HG03521 (cell line): ENCODE data around the gene FNDC8.
"Not testable (repeated sequence)": the region's sequence is repeated elsewhere in the genome, so short reads cannot be mapped to it uniquely, and the experiment has no call there.

Experiments used
- ATAC-seq: cut with Tn5 transposase; IDR thresholded peaks from one replicate; pipeline ENCODE4 v1.9.1; 2021; ENCODE audit warnings: mild to moderate bottlenecking, moderate library complexity; ENCODE audit not compliant: unreplicated experiment

Gene FNDC8

DNA sequence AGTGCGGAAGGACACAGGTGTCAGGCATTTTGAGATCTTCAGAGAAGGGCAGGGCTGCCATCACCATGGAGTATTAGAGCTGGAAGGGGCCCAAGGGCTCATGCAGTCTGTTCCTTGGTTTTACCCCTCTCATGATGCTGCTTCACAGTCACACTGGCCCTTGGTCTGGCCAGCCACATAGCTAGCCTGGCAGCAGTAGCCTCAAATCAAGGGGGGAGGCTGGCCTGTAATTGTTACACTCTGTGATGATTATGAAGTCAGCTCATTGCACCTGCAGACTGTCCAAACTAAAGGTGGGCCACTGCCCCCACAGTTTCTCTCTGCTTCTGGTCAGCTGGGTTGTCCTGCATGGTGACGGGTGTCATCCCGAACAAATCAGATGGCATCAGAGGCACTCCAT is at the start of gene FNDC8:
Gene FNDC8 (plus strand): TSS at position 301 of the 400 bp plus-strand sequence. CDS start 79 bp downstream, at position 380.
- ATAC-seq: no peak

DNA sequence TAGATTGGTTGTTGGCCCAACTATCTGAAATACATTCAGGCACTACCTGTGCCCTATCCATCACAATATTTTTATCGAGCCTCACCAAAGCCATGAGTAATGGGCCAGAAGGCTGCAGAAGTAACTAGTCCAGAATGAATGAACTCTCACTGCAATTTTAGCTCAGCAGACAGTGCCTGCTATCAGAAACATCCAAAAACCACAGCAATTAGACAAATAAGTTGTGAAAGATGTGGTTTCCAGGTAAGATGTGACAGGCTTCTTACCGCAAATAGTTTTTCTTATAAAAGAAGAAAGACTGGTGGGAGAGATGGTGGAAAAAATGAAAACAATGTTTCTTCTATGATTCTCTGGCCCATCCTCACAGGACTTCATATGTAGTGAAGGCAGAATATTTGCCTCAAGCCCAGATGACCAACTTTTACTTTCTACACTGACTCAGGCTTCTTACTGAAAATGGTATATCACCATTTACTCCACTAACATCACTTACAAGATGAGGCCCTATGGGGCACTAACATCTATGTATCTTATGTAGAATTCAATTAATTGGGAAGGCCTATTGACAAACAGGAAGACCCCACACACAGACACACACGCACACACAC is 48.1 kb upstream of the FNDC8 start:
- ATAC-seq: no peak

DNA sequence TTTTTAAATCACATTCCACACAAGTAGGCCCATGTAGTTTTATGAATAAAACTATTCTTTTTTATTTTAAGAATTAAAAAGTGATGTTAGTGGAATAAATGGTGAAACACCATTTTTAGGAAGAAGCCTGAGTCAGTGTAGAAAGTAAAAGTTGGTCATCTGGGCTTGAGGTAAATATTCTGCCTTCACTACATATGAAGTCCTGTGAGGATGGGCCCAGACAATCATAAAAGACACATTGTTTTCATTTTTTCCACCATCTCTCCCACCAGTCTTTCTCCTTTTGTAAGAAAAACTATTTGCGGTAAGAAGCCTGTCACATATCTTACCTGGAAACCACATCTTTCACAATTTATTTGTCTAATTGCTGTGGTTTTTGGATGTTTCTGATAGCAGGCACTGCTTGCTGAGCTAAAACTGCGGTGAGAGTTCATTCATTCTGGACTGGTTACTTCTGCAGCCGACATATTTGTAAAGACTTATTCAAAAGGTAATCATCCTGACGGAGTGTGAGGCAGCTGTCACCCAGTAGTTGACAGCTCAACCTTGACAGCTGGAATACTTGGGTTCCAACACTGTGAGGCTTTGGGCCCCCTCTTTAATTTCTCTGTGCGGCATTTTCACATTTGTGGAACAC is 47.3 kb upstream of the FNDC8 start:
- ATAC-seq: no peak

DNA sequence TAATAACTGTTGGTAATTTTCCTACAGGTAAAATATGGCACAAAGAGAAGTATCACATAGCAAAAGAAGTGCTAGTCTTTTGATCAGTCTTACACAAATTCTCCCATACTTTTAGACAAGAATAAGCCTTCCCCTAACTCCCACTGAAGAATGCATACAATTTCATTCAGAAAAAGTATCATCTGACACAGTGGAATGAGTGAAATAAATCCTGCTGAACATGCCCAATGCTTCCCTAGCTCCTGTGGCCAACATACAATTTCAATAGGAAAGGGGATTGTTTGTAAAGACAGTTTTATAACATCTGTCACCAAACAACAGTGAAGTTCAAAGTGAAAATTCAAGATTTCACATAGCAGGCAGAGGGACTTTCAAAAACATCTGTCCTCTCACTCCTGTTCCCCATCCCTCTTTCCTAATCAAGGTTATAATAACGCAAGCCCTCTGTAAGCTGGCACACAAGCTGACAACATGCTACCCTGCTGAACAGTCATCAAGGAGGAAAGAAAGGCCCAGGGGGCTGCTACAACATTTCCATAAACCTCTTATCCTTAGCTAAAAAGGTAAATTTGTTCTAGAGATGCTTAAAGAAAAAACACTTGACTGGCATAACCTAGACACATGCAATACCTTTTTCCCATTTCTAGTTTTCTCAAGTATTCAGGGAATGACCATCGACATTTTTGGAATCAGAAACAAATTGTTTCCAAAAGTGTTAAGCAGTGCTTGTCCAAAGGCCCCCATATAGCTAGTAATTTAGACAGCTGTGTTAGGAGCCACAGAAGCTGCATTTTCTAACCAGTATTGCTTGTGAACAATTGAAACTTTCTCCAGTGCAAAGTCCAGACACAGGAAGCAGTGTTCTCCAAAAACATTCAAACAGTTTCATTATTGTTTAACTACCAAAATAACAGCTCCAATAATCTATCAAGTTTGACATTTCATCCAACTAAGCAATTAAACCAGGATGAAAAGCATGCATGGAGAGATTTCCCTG is 46.4 kb upstream of the FNDC8 start:
- ATAC-seq: no peak

DNA sequence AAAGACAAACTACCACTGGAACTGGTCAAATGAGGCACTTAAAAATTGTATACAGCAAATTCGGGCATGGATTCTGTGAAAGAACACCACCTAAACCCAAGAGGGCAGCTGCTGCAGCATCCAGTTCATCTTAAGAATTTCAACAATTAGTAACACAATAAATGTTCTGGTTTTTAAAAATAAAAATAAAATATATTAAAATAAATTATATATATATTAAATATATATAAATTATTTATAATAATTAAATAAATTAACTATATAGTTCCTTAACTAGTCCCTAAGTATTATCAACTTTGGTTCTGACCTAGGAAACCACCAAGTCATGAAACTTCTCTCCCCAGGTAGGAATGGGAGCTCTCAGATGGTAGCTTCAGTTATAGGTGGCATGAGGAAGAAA is 44.5 kb upstream of the FNDC8 start:
- ATAC-seq: no peak

DNA sequence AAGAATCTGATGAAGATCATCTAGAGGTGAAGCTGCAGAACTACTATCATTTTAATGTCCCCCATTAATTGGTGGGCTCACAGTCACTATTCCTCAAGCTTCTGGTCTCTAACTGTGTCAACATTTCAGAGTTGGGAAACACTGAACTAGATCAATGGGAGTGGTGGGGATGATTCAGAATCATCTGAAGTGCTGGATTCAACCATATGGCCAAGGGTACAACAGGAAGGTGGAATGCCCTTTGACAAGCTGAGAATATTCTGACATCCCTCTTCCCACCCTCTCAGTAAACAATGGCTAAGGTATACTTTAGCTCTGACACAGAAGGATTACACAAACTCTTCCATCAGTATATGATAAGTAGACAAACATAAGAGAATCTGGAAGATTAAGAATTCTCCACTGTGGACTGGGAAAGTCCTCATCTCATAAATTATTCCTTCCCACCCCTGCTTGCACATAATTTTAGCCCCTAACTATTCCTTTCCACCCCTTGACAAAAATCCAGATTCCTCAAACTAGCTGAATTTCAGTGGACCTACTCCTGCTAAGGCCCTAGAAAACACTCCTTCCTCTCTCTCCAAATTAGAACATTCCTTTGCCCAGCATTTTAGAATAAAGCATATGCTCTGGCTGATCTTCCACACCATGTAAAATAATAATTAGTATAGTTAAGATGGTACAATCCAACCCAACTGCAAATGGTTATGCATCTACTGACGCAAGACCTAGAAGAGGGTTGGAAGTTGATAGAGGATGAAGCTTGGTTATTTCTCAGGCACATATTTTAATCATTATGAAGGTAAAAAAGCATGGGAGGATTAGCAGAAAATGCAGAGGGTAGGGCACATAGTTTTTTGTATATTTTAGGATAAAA is 41.6 kb upstream of the FNDC8 start:
- ATAC-seq: no peak

DNA sequence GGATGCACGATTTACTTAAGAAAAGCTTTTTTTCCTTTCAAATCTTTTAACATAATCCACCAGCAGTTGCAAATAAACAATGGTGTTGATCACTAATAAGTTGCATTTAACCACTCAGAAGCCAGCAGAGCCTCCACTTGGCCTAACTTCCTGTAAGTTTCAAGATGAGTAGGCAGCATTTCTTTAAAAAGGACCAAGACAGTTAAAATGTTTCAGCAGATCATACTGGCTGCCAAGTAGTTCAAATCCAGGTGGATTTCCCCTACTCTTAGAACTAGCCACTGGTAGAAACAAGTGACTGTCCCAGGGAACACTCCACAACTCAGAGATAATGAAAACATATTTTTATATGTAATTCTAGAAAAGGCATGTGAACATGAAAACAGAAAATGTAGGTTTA is 40.9 kb upstream of the FNDC8 start:
- no peak for ATAC-seq

DNA sequence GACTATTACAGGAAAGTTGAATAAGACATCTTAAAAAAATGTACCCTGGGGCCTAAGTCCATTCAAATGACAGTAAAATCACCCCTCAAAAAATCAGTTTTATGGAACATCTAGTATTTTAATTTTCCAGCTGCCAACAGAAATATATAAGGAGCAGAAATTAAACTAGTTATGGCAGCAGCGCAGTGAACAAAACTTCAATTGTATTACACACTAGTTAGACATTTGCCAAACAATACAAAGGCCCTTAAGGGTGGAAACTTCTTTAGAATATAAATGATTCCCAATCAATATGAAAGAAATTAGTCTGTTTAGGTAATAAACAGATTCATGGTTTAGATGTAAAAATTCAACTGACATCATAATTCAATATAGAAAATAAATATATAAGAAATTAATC is 39.8 kb upstream of the FNDC8 start:
- no peak for ATAC-seq

DNA sequence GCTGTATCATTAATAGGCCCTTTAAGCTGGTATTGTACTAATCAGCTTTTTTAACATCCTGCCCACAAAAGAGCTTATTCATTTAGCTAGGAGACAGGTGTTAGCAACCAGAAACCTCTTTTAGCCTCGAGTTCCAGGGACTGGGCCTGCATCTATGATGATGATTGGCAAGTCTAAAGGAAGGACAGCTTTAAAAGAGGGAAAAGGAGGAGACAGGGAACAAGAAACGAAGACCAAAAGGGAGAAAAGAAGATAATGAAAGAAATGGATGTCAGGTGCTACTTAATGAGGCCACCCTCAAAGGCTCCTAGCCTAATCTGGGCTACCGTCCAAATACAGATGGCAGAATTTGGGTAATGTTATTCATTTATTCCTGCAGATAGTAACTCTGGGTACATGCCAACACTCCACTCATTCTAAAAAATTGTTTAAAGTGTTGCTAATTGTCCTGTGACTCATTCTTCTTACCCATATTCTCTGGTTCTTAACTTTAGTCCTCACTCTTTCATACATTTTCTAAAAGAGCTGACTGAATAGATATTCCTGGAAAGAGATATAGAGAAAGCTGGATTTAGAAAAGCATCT is 39.2 kb upstream of the FNDC8 start:
- no peak for ATAC-seq

DNA sequence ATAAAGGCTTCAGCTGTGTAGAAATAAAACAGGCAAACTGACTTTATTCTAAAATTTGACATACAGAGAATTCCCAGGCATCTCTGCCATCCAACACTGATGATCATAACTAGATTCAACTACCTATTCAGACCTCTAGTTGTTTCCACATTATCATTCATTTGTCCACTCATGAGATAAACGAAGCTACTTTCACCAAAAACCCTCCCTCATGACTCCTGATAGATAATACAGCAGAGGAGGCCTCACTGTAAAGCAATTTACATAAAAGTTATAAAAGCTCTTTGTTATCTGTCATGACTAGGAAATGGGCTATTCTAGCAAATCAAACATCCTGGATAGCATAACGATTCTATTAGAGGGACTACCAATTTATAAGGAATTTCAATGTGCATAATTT is 38.3 kb upstream of the FNDC8 start:
- ATAC-seq: no peak

DNA sequence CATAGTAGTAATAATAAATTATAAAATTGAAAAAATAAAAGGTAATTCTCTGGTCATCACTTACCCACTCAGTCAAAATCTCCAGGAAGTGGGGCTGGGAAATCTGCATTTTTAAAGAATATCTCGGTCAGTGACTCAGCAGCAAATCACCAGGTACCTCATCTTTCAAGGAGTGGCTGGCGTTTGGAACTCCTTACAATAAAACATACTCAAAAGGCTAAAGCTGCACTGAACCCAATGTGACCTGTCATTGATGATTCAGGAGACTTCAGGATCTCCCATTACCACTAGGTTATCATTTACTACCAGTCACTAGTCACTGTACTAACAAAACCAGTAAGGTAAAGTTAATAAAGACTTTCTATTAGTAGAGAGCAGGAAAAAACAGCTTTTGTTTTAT is 36.4 kb upstream of the FNDC8 start:
- no peak for ATAC-seq

DNA sequence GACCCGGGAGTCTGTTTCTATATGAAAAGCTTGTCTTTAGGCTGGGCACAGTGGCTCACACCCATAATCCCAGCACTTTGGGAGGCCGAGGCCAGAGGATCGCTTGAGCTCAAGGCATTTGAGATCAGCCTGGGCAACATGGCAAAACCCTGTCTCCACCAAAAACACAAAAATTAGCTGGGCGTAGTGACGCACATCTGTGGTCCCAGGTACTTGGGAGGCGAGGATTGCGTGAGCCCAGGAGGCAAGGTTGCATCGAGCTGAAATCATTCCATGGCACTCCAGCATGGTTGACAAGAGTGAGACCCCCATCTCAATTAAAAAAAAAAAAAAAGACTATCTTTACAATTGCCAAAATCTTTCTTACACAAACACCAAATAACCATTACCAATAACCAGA is 35.3 kb upstream of the FNDC8 start:
- ATAC-seq: no peak

DNA sequence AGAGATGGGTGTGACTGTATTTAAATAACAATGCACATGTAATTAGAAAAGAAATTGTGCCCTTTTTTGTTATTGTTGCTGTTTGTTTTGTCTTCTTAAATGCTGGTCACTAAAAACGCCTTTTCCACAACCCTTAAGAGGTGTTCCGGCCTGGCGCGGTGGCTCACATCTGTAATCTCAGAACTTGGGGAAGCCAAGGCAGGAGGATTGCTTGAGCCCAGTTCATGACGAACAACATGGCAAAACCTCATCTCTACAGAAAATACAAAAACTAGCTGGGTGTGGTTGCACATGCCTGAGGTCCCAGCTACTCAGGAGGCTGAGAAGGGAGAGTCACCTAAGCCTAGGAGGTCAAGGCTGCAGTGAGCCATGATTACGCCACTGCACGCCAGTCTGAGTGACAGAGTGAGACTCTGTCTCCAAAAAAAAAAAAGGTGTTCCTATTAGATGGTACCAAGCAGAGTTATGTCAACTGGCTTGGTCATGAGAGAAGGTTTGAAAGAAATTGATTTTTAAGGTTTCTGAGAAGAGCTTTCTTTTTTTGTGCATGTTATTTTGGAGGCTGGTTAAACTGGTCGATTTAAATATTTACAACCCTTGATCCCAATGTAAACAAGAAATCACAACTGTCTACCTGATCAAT is 34.4 kb upstream of the FNDC8 start:
- ATAC-seq: no peak

DNA sequence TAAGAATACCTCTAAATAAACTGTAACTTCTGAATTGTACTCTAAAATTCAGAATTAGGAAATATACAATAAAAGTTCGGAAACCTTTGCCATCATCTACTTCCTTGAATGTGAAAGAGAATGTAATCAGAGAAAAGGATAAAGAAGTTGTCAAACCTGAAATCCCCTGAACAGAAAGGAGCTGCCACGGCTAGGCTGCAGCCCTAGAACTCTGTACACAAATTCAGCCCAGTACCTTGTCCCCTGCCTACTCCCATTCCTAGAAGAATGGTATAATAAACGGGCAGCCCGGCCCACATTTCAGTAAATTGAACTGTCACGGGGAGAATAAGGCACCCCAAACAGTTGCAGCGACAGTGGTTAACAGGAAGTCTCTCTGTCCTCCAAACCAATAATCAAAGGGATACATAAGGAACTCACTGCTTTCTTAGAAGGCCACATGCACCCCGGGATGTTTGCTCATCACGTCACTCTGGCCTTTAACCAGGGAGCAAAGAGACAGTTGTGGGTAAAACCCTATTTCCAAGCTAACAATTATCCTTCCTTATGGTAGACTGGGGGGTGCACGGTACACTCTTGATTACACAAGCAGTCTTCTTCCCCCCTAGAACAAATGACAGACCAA is 33.6 kb upstream of the FNDC8 start:
- no peak for ATAC-seq

DNA sequence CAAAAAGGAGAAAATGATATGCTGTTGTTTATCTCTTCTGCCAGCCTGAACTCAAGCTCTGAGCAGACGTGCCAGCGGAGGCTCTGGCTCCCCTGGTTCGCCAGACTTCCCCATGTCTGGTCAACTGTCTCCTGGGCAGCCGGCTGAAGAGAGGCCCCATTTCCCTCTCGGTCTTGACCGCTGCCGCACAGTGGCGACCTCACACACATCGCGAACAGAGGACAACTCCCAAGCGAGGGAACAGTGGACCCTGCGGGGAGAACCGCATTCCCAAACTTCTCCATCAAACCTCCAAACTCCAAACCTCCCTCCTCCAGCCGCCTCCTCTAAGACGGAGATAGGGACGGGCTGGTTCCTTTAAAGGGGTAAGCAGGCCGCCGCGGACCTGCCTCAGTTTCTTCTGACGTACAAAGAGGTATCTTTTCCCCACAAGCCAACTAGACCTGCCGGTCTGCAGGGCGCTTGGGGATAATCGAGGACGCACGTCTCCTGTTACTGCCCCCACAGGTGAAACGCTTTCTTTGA is 33.0 kb upstream of the FNDC8 start:
- ATAC-seq: no peak

DNA sequence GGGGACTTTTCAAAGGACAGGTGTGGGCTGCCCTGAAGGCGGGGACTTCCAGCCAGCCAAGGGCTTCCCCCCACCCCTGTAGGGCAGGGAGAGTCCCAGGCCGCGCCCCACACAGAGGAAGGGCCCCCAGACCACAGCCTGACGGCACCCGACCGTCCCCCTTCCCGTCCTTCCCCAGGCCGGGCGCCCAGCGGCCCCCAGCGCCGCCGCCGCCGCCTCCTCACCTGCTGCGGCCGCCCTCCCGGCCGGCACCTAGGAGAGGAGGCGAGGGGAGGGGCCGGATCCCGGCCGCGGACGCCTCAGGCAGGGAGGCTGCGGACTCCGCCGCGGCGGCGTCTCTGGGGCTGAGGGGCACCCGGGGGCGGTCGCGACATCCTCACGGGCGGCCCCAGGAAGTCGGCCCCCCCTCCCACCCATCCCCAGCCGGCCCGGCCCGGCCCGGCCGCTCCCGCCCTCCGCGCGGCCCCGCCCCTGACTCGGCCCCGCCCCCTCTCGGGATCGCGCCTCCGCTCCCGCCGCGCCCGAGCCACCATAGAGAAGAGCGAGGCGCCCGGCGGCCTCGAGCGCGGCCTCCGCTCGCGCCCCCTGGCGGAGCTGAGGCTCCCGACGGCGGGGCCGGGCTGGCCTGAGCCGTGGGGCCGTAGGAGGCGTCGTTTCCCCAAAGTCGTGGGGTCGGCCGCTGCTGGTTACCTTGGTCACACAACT is 32.4 kb upstream of the FNDC8 start:
- peak; percentile 75 for ATAC-seq

DNA sequence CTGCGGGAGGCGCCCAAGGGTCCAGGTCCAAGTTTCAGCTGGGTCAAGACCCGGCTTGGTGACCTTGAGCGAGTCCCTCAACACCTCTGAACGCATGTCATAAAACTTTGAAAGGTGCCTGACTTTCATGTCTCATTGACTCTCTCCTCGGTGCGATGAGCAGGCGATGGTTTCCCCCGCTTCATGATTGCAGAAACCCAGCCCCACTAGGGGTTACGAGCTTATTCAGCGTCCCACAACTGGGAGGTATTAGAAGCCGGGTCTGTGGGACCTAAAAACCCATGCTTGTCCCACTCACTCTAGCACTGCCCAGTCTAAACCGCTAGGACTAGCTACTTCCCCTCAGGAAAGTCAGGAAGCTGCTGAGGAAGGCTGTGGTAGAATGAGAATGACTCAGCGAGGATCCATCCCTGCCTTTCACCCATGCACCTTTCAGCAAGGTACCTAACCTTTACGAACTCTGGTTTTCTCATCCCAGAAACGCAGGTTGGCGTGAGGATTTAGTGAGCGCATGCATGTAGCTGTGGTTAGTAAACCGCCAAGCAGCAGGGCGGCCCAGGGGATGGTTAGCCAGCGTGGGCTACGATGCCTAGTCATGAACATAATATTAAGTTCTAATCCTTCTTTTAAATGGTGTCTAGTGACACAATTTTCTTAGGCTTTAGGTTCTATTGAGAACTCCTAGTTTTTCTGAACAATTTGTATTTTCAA is 31.7 kb upstream of the FNDC8 start:
- peak; percentile 2 for ATAC-seq

DNA sequence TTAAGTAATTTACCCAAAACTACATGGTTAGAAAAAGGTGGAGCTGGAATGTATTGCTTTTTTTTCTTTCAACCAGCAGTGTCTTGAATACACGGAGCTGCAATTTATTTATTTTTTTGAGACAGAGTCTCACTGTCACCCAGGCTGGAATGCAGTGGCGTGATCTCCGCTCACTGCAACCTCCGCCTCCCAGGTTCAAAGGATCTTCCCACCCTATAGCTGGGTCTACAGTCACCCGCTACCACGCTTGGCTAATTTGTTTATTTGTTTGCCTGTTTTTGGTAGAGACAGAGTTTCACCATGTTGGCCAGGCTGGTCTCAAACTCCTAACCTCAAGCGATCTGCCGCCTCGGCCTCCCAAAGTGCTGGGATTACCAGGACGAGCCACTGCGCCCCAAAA is 30.7 kb upstream of the FNDC8 start:
- ATAC-seq: not testable (repeated sequence)
